Naive thymus-derived CD4-positive, alpha-beta T cell (primary cell): ENCODE data around the gene SLC12A2. TPM values are rescaled to one million over a fixed set of nuclear protein-coding genes. Genes with fewer than 3 reads are reported as not detected.

Source experiments
- ATAC-seq: fragments of 150-1000 bp; cut with Tn5 transposase; 2 replicates; pipeline ENCODE4 v1.10.0; 2021; ENCODE audit warnings: mild to moderate bottlenecking, moderate library complexity
- CTCF ChIA-PET: fragments of 350-600 bp; sonication (Branson Sonifier 250); formaldehyde crosslinking; loops from one replicate; lab custom pipeline; 2021; ENCODE audit warnings: antibody characterized with exemption; lab: Charles Lee
- POLR2A ChIA-PET: fragments of 350-600 bp; sonication (Branson Sonifier 250); formaldehyde crosslinking; loops from one replicate; lab custom pipeline; 2021; ENCODE audit warnings: antibody characterized with exemption, inconsistent platforms; lab: Charles Lee
- DNase-seq, 9 donors: peaks; one replicate each; pipeline versions ENCODE4 v3.0.0 to v3.0.0-alpha.2; 2020 to 2022; ENCODE audit warnings: mixed read lengths in 1 of 9
- H3K27ac ChIP-seq: one replicate; pipeline ENCODE4 v1.7.0; 2013; ENCODE audit warnings: mild to moderate bottlenecking, low read depth, low read length, moderate library complexity
- H3K27me3 ChIP-seq, 2 donors: one replicate each; pipeline ENCODE4 v1.7.0; 2013; ENCODE audit warnings: low read length in 2 of 2, mild to moderate bottlenecking in 2 of 2, moderate library complexity in 2 of 2; ENCODE audit not compliant: control insufficient read depth in 2 of 2, insufficient read depth in 2 of 2
- H3K36me3 ChIP-seq, 3 experiments: 1 replicate in 2 of 3; 2 replicates in 1 of 3; pipeline ENCODE4 v1.7.0; 2013; ENCODE audit warnings: low read length in 3 of 3, mild to moderate bottlenecking in 3 of 3, moderate library complexity in 1 of 3; ENCODE audit not compliant: insufficient read depth in 3 of 3, control insufficient read depth in 2 of 3
- H3K4me1 ChIP-seq, 2 donors: one replicate each; pipeline ENCODE4 v1.7.0; 2013; ENCODE audit warnings: low read length in 2 of 2, mild to moderate bottlenecking in 2 of 2, moderate library complexity in 1 of 2; ENCODE audit not compliant: control insufficient read depth in 2 of 2, insufficient read depth in 2 of 2
- H3K4me3 ChIP-seq: 2 replicates; pipeline ENCODE4 v1.7.0; 2013; ENCODE audit warnings: mild to moderate bottlenecking, low read length
- H3K9me3 ChIP-seq, 3 experiments: 1 replicate in 2 of 3; 2 replicates in 1 of 3; pipeline ENCODE4 v1.7.0; 2013; ENCODE audit warnings: low read length in 3 of 3; ENCODE audit not compliant: control insufficient read depth in 2 of 3
- H3K27ac Mint-ChIP-seq, 9 donors: one replicate each; pipeline ENCODE4 v1.8.0; 2020 to 2022; ENCODE audit warnings: mixed read lengths in 9 of 9, mild to moderate bottlenecking in 8 of 9, moderate library complexity in 5 of 9, inconsistent platforms in 2 of 9
- H3K27me3 Mint-ChIP-seq, 5 donors: one replicate each; pipeline ENCODE4 v1.8.0; 2021 to 2022; ENCODE audit warnings: mixed read lengths in 5 of 5, mild to moderate bottlenecking in 1 of 5
- H3K36me3 Mint-ChIP-seq, 5 donors: one replicate each; pipeline ENCODE4 v1.8.0; 2020 to 2022; ENCODE audit warnings: mixed read lengths in 5 of 5, mild to moderate bottlenecking in 3 of 5, inconsistent platforms in 1 of 5
- H3K4me1 Mint-ChIP-seq, 7 donors: one replicate each; pipeline ENCODE4 v1.8.0; 2020 to 2022; ENCODE audit warnings: mixed read lengths in 7 of 7, mild to moderate bottlenecking in 3 of 7, inconsistent platforms in 1 of 7
- H3K4me3 Mint-ChIP-seq, 10 donors: one replicate each; pipeline ENCODE4 v1.8.0; 2020 to 2022; ENCODE audit warnings: mild to moderate bottlenecking in 10 of 10, mixed read lengths in 10 of 10, moderate library complexity in 6 of 10, inconsistent platforms in 2 of 10
- H3K9me3 Mint-ChIP-seq, 11 donors: one replicate each; pipeline ENCODE4 v1.8.0; 2020 to 2022; ENCODE audit warnings: mixed read lengths in 11 of 11, mild to moderate bottlenecking in 4 of 11, inconsistent platforms in 1 of 11, moderate library complexity in 1 of 11
- intact Hi-C, 2 donors: fragments of 100-400 bp; cut with micrococcal nuclease; formaldehyde crosslinking; loops; one replicate each; pipeline ENCODE4 v1.15.1; 2023
- polyA plus RNA-seq, 2 donors: library from polyadenylated mRNA; unstranded; fragments of 300-500 nt; fragmentation: Illumina TruSeq; gene quantifications; one replicate each; pipeline ENCODE4 v1.2.3, GENCODE V29; 2021
- total RNA-seq, 6 experiments: library from RNA in 5 of 6; stranded (reverse) in 5 of 6; gene quantifications; 1 replicate in 5 of 6; 2 replicates in 1 of 6; pipeline ENCODE4 v1.2.3 and lab custom pipeline; 2021 to 2026

Gene SLC12A2
- total and polyA plus RNA-seq, 7 experiments from 2014 or later: 4.8 to 17.3 (median 10.7) TPM

DNA sequence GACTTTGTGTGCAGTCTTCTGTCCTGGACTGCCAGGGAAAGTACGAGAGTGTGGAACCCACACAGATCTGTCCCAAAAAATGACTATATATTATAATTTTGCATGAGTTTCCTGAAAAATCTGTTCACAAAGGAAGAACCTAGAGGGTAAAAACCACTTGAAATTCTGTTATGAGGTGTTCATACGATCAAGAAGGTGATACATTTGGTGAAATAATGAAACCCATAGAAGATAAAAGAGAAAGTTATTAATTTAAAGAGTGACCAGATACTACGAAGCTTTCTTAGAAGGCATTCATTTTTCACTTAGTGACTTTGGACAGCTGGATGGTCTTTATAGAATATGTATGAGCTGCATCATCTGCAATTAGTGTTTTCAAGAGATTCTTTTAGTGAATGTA, 32.9 kb downstream of the SLC12A2 start:
- H3K4me1 ChIP-seq: no peaks in the 10 kb centered on the region
- no peak for DNase-seq
- H3K4me1 Mint-ChIP-seq: peaks cover 0 to 5% (median under 1%) of the 10 kb centered on the region in 7 donors
- no peak overlapping the region for H3K27ac Mint-ChIP-seq
- POLR2A ChIA-PET: no interaction called here
- H3K27me3 Mint-ChIP-seq: no peaks in the 10 kb centered on the region
- H3K4me3 Mint-ChIP-seq: no peak overlapping the region
- no peaks in the 10 kb centered on the region for H3K9me3 ChIP-seq
- peaks cover 0 to 18% (median 0%) of the 10 kb centered on the region in 3 experiments for H3K36me3 ChIP-seq
- intact Hi-C loops: no loop called here
- ATAC-seq: no peak
- H3K9me3 Mint-ChIP-seq: peaks cover 0 to 18% (median 6%) of the 10 kb centered on the region in 11 donors
- H3K27me3 ChIP-seq: no peaks in the 10 kb centered on the region
- no peak overlapping the region for H3K4me3 ChIP-seq
- no peak overlapping the region for H3K27ac ChIP-seq
- peaks cover 20 to 70% (median 59%) of the 10 kb centered on the region in 5 donors for H3K36me3 Mint-ChIP-seq
- CTCF ChIA-PET: no interaction called here

DNA sequence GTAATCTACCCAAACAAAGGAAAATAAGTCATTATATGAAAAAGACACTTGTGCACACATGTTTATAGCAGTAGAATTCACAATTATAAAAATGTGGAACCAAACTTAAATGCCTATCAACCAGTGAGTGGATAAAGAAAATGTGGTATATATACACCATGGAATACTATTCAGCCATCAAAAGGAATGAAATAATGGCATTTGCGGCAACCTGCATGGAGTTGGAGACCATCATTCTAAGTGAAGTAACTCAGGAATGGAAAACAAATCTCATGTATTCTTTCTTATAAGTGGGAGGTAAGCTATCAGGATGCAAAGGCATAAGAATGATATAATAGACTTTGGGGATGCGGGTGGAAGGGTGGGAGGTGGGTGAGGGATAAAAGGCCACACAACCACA, 34.6 kb downstream of the SLC12A2 start:
- Histone ChIP-seq H3K4me3 (no peak overlapping the region), H3K4me1 (no peaks in the 10 kb centered on the region), H3K36me3 (peaks cover 0 to 18% (median 0%) of the 10 kb centered on the region in 3 experiments), H3K27ac (no peak overlapping the region), H3K9me3 (no peaks in the 10 kb centered on the region), H3K27me3 (no peaks in the 10 kb centered on the region)
- ChIA-PET CTCF (no interaction called here), POLR2A (no interaction called here)
- no peak overlapping the region for H3K4me3 Mint-ChIP-seq
- peaks cover 18 to 58% (median 50%) of the 10 kb centered on the region in 5 donors for H3K36me3 Mint-ChIP-seq
- H3K9me3 Mint-ChIP-seq: peaks cover 0 to 18% (median 6%) of the 10 kb centered on the region in 11 donors
- DNase-seq (no peak), ATAC-seq (no peak)
- intact Hi-C loops: no loop called here
- no peak overlapping the region for H3K27ac Mint-ChIP-seq
- H3K4me1 Mint-ChIP-seq: no peaks in the 10 kb centered on the region
- no peaks in the 10 kb centered on the region for H3K27me3 Mint-ChIP-seq

DNA sequence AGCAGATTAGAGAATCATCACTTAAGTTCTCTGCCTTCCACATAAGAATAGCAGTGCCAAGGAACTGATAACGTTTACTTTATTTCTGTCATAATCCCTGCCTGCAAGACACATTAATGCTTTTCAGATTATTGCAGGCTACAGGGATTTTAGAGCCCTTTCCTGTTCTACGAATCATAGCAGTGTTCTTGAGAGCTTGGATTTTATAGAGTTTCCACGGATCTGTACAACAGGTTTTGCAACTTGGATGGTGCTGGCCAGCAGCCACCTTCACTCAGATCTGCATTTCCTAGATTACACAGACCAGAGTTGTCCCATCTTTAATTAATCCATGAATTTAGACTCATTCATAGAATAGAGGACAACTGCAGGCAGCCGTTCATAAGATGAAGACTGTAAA, 38.1 kb downstream of the SLC12A2 start:
- intact Hi-C loops: no loop called here
- Histone ChIP-seq H3K27me3 (no peaks in the 10 kb centered on the region), H3K36me3 (no peaks in the 10 kb centered on the region), H3K27ac (no peak overlapping the region), H3K4me1 (no peaks in the 10 kb centered on the region), H3K9me3 (no peaks in the 10 kb centered on the region), H3K4me3 (no peak overlapping the region)
- DNase-seq (no peak), ATAC-seq (no peak)
- Mint-ChIP-seq H3K4me1 (peaks cover 0 to 1% (median 0%) of the 10 kb centered on the region in 7 donors), H3K27ac (no peak overlapping the region), H3K9me3 (peaks cover 0 to 18% (median 6%) of the 10 kb centered on the region in 11 donors), H3K36me3 (peaks cover 4 to 30% (median 26%) of the 10 kb centered on the region in 5 donors), H3K4me3 (no peak overlapping the region), H3K27me3 (no peaks in the 10 kb centered on the region)
- CTCF ChIA-PET: no interaction called here
- POLR2A ChIA-PET: no interaction called here

DNA sequence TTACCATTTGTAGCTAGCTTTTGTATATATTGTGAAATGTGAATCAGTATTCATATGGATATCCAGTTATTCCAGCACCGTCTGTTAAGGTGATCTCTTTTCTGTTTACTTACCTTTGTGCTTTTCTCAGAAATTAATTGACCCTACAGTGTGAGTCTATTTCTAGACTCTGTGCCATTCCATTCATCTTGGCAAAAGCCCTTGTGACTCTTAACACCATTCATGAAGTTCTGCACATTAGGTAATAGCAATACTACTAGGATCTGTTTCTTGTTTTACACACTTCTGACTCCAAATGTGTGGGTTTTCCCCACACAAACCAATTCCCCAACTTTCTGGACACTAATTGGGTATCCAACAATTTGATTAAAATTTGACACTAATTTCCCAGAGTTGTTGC, 40.4 kb downstream of the SLC12A2 start:
- Histone ChIP-seq H3K27me3 (no peaks in the 10 kb centered on the region), H3K4me3 (no peak overlapping the region), H3K9me3 (no peaks in the 10 kb centered on the region), H3K4me1 (no peaks in the 10 kb centered on the region), H3K36me3 (no peaks in the 10 kb centered on the region), H3K27ac (no peak overlapping the region)
- ChIA-PET CTCF (no interaction called here), POLR2A (no interaction called here)
- no peaks in the 10 kb centered on the region for H3K27me3 Mint-ChIP-seq
- H3K4me3 Mint-ChIP-seq: no peak overlapping the region
- DNase-seq: no peak
- intact Hi-C loops: no loop called here
- no peak overlapping the region for H3K27ac Mint-ChIP-seq
- H3K4me1 Mint-ChIP-seq: peaks cover 0 to 1% (median 0%) of the 10 kb centered on the region in 7 donors
- ATAC-seq: no peak
- H3K9me3 Mint-ChIP-seq: peaks cover 0 to 8% (median 2%) of the 10 kb centered on the region in 11 donors
- peaks cover 2 to 9% (median 7%) of the 10 kb centered on the region in 5 donors for H3K36me3 Mint-ChIP-seq

DNA sequence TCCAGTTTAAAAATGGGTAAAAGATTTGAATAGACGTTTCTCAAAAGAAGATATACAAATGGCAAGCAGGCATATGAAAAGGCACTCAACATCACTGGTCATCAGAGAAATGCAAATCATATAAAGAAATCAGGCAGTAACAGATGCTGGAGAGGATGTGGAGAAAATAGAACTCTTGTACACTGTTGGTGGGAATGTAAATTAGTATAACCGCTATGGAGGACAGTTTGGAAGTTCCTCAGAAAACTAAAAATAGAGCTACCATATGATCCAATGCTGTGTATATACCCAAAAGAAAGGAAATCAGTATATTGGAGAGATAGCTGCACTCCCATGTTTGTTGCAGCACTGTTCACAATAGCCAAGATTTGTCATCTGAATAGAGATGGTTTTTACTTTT, 42.7 kb downstream of the SLC12A2 start:
- no peaks in the 10 kb centered on the region for H3K27me3 ChIP-seq
- Mint-ChIP-seq H3K27me3 (no peaks in the 10 kb centered on the region), H3K9me3 (no peaks in the 10 kb centered on the region), H3K36me3 (peaks cover 4 to 14% (median 6%) of the 10 kb centered on the region in 5 donors), H3K27ac (no peak overlapping the region), H3K4me3 (no peak overlapping the region), H3K4me1 (peaks cover 0 to 5% (median 0%) of the 10 kb centered on the region in 7 donors)
- DNase-seq (no peak), ATAC-seq (no peak)
- POLR2A ChIA-PET: interaction anchor here (0.6 kb wide), 1 partner anchor 1051 kb away, joined by 4 read pairs; no protein-coding TSS in a partner anchor
- no peak overlapping the region for H3K4me3 ChIP-seq
- CTCF ChIA-PET: no interaction called here
- H3K9me3 ChIP-seq: no peaks in the 10 kb centered on the region
- intact Hi-C loops: no loop called here
- no peak overlapping the region for H3K27ac ChIP-seq
- no peaks in the 10 kb centered on the region for H3K36me3 ChIP-seq
- no peaks in the 10 kb centered on the region for H3K4me1 ChIP-seq

DNA sequence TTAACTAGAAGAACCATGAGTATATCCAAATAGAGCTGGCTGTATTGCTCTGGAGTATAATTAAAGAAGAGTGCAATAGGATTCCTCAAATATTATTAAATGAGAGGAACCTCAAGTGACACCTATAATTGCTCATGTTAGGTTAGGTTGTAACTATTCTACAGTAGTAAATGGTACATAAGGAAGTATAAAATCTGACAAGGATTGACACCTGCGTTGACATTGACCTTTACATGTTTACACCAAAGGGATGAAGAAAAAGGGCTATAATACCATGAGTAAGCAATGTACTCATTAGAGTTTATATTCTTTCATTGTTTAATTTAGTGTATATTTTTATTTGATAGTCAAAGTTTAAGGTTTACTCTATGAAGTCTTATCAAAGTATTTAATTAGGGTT, 48.9 kb downstream of the SLC12A2 start:
- H3K27ac Mint-ChIP-seq: peak overlapping the region in 1 of 9 donors; percentile 3
- Histone ChIP-seq H3K4me3 (no peak overlapping the region), H3K36me3 (peaks cover 0 to 6% (median 2%) of the 10 kb centered on the region in 3 experiments), H3K27me3 (no peaks in the 10 kb centered on the region), H3K4me1 (no peaks in the 10 kb centered on the region), H3K27ac (no peak overlapping the region), H3K9me3 (no peaks in the 10 kb centered on the region)
- ATAC-seq (no peak), DNase-seq (no peak)
- ChIA-PET CTCF (no interaction called here), POLR2A (no interaction called here)
- no peak overlapping the region for H3K4me3 Mint-ChIP-seq
- peaks cover 0 to 5% (median 0%) of the 10 kb centered on the region in 7 donors for H3K4me1 Mint-ChIP-seq
- peaks cover 8 to 43% (median 30%) of the 10 kb centered on the region in 5 donors for H3K36me3 Mint-ChIP-seq
- intact Hi-C loops: no loop called here
- H3K9me3 Mint-ChIP-seq: no peaks in the 10 kb centered on the region
- H3K27me3 Mint-ChIP-seq: no peaks in the 10 kb centered on the region

DNA sequence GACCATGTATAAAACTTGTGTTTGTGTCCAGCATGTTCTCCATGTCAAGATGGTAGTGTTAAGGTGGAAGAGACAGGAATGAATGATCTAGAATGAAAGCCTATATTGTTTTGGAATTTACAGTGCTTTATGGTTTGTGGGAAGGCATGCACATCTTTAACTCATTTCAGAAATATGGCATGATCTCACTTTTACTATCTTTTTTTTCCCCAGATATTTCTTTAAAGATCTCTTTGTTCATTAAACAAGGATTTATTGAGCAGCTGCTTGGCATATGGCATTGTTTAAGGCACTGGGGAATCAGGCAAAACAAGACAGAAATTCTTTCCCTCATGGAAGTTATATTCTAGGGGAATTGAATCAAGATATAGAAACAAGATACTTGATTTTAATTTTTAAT, 51.7 kb downstream of the SLC12A2 start:
- Mint-ChIP-seq H3K27me3 (no peaks in the 10 kb centered on the region), H3K4me3 (no peak overlapping the region), H3K36me3 (peaks cover 13 to 52% (median 37%) of the 10 kb centered on the region in 5 donors), H3K4me1 (peaks cover 0 to 5% (median 0%) of the 10 kb centered on the region in 7 donors), H3K9me3 (no peaks in the 10 kb centered on the region), H3K27ac (no peak overlapping the region)
- peaks cover 2 to 6% (median 4%) of the 10 kb centered on the region in 3 experiments for H3K36me3 ChIP-seq
- ATAC-seq (no peak), DNase-seq (no peak)
- CTCF ChIA-PET: no interaction called here
- POLR2A ChIA-PET: no interaction called here
- no peaks in the 10 kb centered on the region for H3K9me3 ChIP-seq
- H3K27me3 ChIP-seq: no peaks in the 10 kb centered on the region
- H3K4me1 ChIP-seq: no peaks in the 10 kb centered on the region
- H3K4me3 ChIP-seq: no peak overlapping the region
- H3K27ac ChIP-seq: no peak overlapping the region
- intact Hi-C loops: loop anchor here in 1 of 2 donors (5.0 kb wide), 1 partner anchor 53 kb away; the partner anchor contains the start of gene SLC12A2
